ENCODE results near the gene NFE2L2.

DNA sequence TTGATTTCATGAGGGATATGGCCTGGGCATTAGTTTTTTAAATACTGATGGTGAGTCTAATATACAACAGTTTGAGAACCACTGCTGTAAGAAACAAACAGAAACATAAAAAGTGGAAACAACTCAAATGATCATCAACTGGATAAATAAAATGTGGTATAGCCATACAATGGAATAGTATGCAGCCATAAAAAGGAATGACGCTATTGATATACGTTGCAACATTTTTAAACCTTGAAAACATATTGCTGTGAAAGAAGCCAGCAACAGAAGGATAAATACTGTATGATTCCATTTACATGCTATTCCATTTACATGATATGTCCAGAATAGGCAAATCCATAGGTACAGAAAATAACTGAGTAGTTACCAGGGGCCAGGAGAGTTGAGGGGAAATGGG, 6.5 kb downstream of the NFE2L2 start:
- TF ChIP-seq YY1 (IDR thresholded peaks at IDR 0.05; ENCODE audit: insufficient read depth, insufficient read length) = no peak
- TF ChIP-seq ZNF274 (IDR thresholded peaks at IDR 0.05; ENCODE audit: low read depth, low read length) = no peak
- TF ChIP-seq SUZ12 (IDR thresholded peaks at IDR 0.05; ENCODE audit: extremely low read depth, insufficient read depth, insufficient read length) = no peak
